SK-N-SH (cell line): ENCODE results near the gene MAGI2. TPM values are rescaled to one million over a fixed set of nuclear protein-coding genes. Genes with fewer than 3 reads are reported as not detected.

Source experiments
- CTCF ChIA-PET: fragments of 300-600, 350-600 bp; formaldehyde crosslinking; extraction: SDS; loops from one replicate; lab custom pipeline; 2021; lab: Yijun Ruan, JAX
- POLR2A ChIA-PET: fragments of 350-600 bp; sonication (Branson Sonifier 250); formaldehyde crosslinking; extraction: SDS; loops from one replicate; lab custom pipeline; 2020; ENCODE audit warnings: antibody characterized with exemption, inconsistent platforms; lab: Yijun Ruan, JAX
- DNase-seq: peaks from one replicate; pipeline ENCODE4 v3.0.0; 2012
- H2AFZ ChIP-seq: fragments of 200-600 bp; sonication (generic); 2 replicates; pipeline ENCODE4 v1.8.1; 2016; ENCODE audit warnings: antibody characterized with exemption, mild to moderate bottlenecking, low read depth
- H3F3A ChIP-seq: fragments of 200-600 bp; sonication (generic); replicated peaks from 2 replicates; pipeline ENCODE3; 2016; ENCODE audit warnings: antibody characterized with exemption, mild to moderate bottlenecking; ENCODE audit not compliant: insufficient read depth
- H3K27ac ChIP-seq, 2 experiments: fragments of 200-500 bp in 1 of 2; fragments of 200-600 bp in 1 of 2; sonication (Bioruptor generic) in 1 of 2; sonication (generic), shearing (Covaris generic) in 1 of 2; 2 replicates each; pipeline versions ENCODE4 v1.5.1 to v1.6.1; 2014 to 2016; ENCODE audit warnings: low read depth in 2 of 2, inconsistent platforms in 1 of 2, low read length in 1 of 2, mild to moderate bottlenecking in 1 of 2, mixed read lengths in 1 of 2
- H3K27me3 ChIP-seq: fragments of 200-600 bp; sonication (generic), shearing (Covaris generic); 2 replicates; pipeline ENCODE4 v1.6.1; 2016; ENCODE audit warnings: mixed run types; ENCODE audit not compliant: insufficient read depth
- H3K36me3 ChIP-seq, 2 experiments: fragments of 200-500 bp in 1 of 2; fragments of 200-600 bp in 1 of 2; sonication (Bioruptor generic) in 1 of 2; sonication (generic) in 1 of 2; replicated peaks in 1 of 2; 2 replicates each; pipeline versions ENCODE3 to v1.5.1; 2014 to 2016; ENCODE audit warnings: low read length in 1 of 2, mild to moderate bottlenecking in 1 of 2; ENCODE audit not compliant: insufficient read depth in 2 of 2, control insufficient read depth in 1 of 2
- H3K4me1 ChIP-seq, 2 experiments: fragments of 200-500 bp in 1 of 2; fragments of 200-600 bp in 1 of 2; sonication (Bioruptor generic) in 1 of 2; sonication (generic), shearing (Covaris generic) in 1 of 2; 2 replicates each; pipeline versions ENCODE4 v1.5.1 to v1.6.1; 2014 to 2016; ENCODE audit warnings: low read depth in 1 of 2, low read length in 1 of 2, mixed run types in 1 of 2; ENCODE audit not compliant: insufficient read depth in 2 of 2, control insufficient read depth in 1 of 2
- H3K4me2 ChIP-seq: fragments of 200-600 bp; sonication (generic), shearing (Covaris generic); 2 replicates; pipeline ENCODE4 v1.6.1; 2017; ENCODE audit warnings: mixed run types
- H3K4me3 ChIP-seq, 2 experiments: fragments of 200-500 bp in 1 of 2; fragments of 200-600 bp in 1 of 2; sonication (Bioruptor generic) in 1 of 2; sonication (generic), shearing (Covaris generic) in 1 of 2; 2 replicates each; pipeline versions ENCODE4 v1.5.1 to v1.8.1; 2014 to 2016; ENCODE audit warnings: low read depth in 2 of 2, inconsistent platforms in 1 of 2, low read length in 1 of 2, mild to moderate bottlenecking in 1 of 2, mixed read lengths in 1 of 2, moderate library complexity in 1 of 2
- H3K79me2 ChIP-seq: fragments of 200-600 bp; sonication (generic); 2 replicates; pipeline ENCODE4 v1.8.1; 2017; ENCODE audit warnings: mild to moderate bottlenecking; ENCODE audit not compliant: insufficient read depth
- H3K9ac ChIP-seq: fragments of 200-600 bp; sonication (generic); 2 replicates; pipeline ENCODE4 v1.6.1; 2017; ENCODE audit warnings: mixed run types
- H3K9me2 ChIP-seq: fragments of 200-600 bp; sonication (generic); 2 replicates; pipeline ENCODE4 v1.6.1; 2017; ENCODE audit warnings: mixed run types
- H3K9me3 ChIP-seq: fragments of 200-600 bp; sonication (generic); 2 replicates; pipeline ENCODE4 v1.6.1; 2017; ENCODE audit warnings: mixed run types, mild to moderate bottlenecking, moderate library complexity
- H4K20me1 ChIP-seq: fragments of 200-600 bp; sonication (generic); 2 replicates; pipeline ENCODE4 v1.6.1; 2017; ENCODE audit warnings: mild to moderate bottlenecking, mixed run types; ENCODE audit not compliant: insufficient read depth
- EP300 ChIP-seq, 2 experiments: IDR thresholded peaks; 2 replicates each; pipeline versions ENCODE4 v1.4.0 to v1.6.1; 2012; ENCODE audit warnings: borderline replicate concordance in 1 of 2, low read depth in 1 of 2, low read length in 1 of 2
- FOXM1 ChIP-seq: IDR thresholded peaks from 2 replicates; pipeline ENCODE4 v1.4.0; 2012; ENCODE audit warnings: low read depth, mild to moderate bottlenecking
- GABPA ChIP-seq: IDR thresholded peaks from 2 replicates; pipeline ENCODE4 v1.4.0; 2012; ENCODE audit warnings: low read depth, mild to moderate bottlenecking
- IRF3 ChIP-seq: fragments of 150-350 bp; IDR thresholded peaks from 2 replicates; pipeline ENCODE4 v1.6.1; 2016; ENCODE audit warnings: mild to moderate bottlenecking, low read depth, low read length
- JUND ChIP-seq: IDR thresholded peaks from 2 replicates; pipeline ENCODE4 v1.4.0; 2012
- MAX ChIP-seq: IDR thresholded peaks from 2 replicates; pipeline ENCODE4 v1.4.0; 2012; ENCODE audit warnings: low read depth
- MEF2A ChIP-seq: IDR thresholded peaks from 2 replicates; pipeline ENCODE4 v1.4.0; 2012; ENCODE audit warnings: low read depth, borderline replicate concordance
- MXI1 ChIP-seq: IDR thresholded peaks from 2 replicates; pipeline ENCODE4 v1.6.1; 2012; ENCODE audit warnings: mild to moderate bottlenecking, low read depth, low read length, improper control_type of control experiment
- NFIC ChIP-seq: IDR thresholded peaks from 2 replicates; pipeline ENCODE4 v1.4.0; 2012; ENCODE audit warnings: borderline replicate concordance
- NRF1 ChIP-seq: IDR thresholded peaks from 2 replicates; pipeline ENCODE4 v1.6.1; 2012; ENCODE audit warnings: low read depth, mild to moderate bottlenecking, low read length
- PBX3 ChIP-seq: IDR thresholded peaks from 2 replicates; pipeline ENCODE4; 2012
- RAD21 ChIP-seq: IDR thresholded peaks from 2 replicates; pipeline ENCODE4 v1.6.1; 2012; ENCODE audit warnings: mild to moderate bottlenecking, low read length
- RXRA ChIP-seq: IDR thresholded peaks from 2 replicates; pipeline ENCODE4 v1.4.0; 2012; ENCODE audit warnings: low read depth, mild to moderate bottlenecking, borderline replicate concordance
- SIN3A ChIP-seq: IDR thresholded peaks from 2 replicates; pipeline ENCODE4 v1.6.1; 2012; ENCODE audit warnings: low read depth, mild to moderate bottlenecking, low read length, moderate library complexity, borderline replicate concordance
- SMC3 ChIP-seq: IDR thresholded peaks from 2 replicates; pipeline ENCODE4 v1.6.1; 2012; ENCODE audit warnings: low read depth, low read length, improper control_type of control experiment
- TCF12 ChIP-seq: IDR thresholded peaks from 2 replicates; pipeline ENCODE4 v1.4.0; 2012
- USF1 ChIP-seq: IDR thresholded peaks from 2 replicates; pipeline ENCODE4 v1.4.0; 2012; ENCODE audit warnings: low read depth, borderline replicate concordance
- YY1 ChIP-seq: IDR thresholded peaks from 2 replicates; pipeline ENCODE4 v1.4.0; 2012; ENCODE audit warnings: low read depth, mild to moderate bottlenecking
- WGBS: methylation state at CpG from one replicate; pipeline ENCODE4 v1.1.6; 2017; ENCODE audit warnings: low lambda C conversion rate; 5-methylcytosine and 5-hydroxymethylcytosine counted together
- polyA plus RNA-seq, 3 experiments: library from polyadenylated mRNA; depleted of rRNA; stranded (reverse); fragments of >200 nt; gene quantifications; 2 replicates each; pipeline ENCODE4 v1.2.3, GENCODE V29; 2012
- TF ChIP-seq, protein P1 (sequence below): IDR thresholded peaks from 2 replicates; pipeline ENCODE4 v1.6.1; 2012; ENCODE audit warnings: mild to moderate bottlenecking, low read depth, low read length, moderate library complexity

Gene MAGI2
- polyA plus RNA-seq, 1 of the 3 experiments (the other 2 are of a cell fraction), result 1.1 TPM

DNA sequence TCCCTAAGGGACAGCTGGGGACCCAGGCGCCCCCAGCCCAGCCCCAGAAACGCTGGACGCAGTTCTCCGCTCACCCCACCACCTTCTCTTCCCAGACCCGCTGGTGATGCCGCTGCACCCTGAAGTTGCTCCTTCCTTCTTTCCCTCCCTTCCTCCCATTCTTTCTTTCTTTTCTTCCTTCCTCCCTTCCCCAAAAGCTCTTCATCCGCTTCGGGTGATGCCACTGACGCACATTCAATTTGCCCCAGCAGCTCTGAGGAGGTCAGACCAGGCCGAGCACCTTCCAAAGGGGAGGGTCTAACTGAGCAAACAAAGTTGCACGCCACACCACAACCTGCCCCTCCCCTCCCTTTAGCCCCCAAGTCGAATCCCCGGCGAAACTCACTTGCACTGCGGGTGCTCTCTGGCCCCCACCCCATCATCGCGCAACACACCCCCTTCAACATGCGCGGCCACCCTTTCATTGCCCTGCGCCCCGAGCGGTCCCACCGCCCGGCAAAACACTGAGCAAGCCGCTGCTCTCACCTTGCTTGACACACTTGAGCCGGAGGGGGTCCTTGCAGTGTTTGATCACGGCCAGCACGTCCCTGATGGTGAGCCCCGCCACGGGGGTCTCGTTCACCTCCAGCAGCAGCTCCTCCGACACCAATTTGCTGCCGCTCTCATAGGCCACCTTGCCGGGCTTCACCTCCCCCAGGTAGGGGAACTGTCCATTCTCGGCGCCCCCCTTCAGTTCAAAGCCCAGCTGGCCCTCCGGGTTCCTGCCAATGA lies 787 bp downstream of the MAGI2 start:
- H4K20me1 ChIP-seq, result no peaks in the 10 kb centered on the region
- no peaks in the 10 kb centered on the region; the same call in 1 of the 2 replicates for H3K9me2 ChIP-seq
- ChIA-PET POLR2A (no interaction called here), CTCF (interaction anchor here (0.6 to 2.8 kb wide), 8 partner anchors 27 to 367 kb away, joined by 3 to 15 read pairs (median 3); no protein-coding TSS in a partner anchor)
- H3K4me3 ChIP-seq, result peak overlapping the region; percentile 66 to 82
- WGBS, result 2% methylated on average over 35 of the region's 37 CpGs
- peak overlapping the region; percentile 88 to 96 for H3K27ac ChIP-seq
- no peaks in the 10 kb centered on the region for H3K27me3 ChIP-seq
- H3K36me3 ChIP-seq, result peaks cover 15 to 23% of the 10 kb centered on the region in 2 experiments
- H3K9me3 ChIP-seq, result no peaks in the 10 kb centered on the region
- peak overlapping the region; percentile 98 for H3K4me2 ChIP-seq
- peaks cover 0 to 27% of the 10 kb centered on the region in 2 experiments; a peak in 2 of 4 replicates for H3K4me1 ChIP-seq
- H2AFZ ChIP-seq, result peak overlapping the region; percentile 78
- peaks cover 10% of the 10 kb centered on the region for H3F3A ChIP-seq
- DNase-seq, result peak; percentile 61
- H3K79me2 ChIP-seq, result peaks cover 43% of the 10 kb centered on the region
- TF ChIP-seq RXRA (no peak), JUND (no peak), YY1 (no peak), IRF3 (no peak)
- TF ChIP-seq, protein P1, sequence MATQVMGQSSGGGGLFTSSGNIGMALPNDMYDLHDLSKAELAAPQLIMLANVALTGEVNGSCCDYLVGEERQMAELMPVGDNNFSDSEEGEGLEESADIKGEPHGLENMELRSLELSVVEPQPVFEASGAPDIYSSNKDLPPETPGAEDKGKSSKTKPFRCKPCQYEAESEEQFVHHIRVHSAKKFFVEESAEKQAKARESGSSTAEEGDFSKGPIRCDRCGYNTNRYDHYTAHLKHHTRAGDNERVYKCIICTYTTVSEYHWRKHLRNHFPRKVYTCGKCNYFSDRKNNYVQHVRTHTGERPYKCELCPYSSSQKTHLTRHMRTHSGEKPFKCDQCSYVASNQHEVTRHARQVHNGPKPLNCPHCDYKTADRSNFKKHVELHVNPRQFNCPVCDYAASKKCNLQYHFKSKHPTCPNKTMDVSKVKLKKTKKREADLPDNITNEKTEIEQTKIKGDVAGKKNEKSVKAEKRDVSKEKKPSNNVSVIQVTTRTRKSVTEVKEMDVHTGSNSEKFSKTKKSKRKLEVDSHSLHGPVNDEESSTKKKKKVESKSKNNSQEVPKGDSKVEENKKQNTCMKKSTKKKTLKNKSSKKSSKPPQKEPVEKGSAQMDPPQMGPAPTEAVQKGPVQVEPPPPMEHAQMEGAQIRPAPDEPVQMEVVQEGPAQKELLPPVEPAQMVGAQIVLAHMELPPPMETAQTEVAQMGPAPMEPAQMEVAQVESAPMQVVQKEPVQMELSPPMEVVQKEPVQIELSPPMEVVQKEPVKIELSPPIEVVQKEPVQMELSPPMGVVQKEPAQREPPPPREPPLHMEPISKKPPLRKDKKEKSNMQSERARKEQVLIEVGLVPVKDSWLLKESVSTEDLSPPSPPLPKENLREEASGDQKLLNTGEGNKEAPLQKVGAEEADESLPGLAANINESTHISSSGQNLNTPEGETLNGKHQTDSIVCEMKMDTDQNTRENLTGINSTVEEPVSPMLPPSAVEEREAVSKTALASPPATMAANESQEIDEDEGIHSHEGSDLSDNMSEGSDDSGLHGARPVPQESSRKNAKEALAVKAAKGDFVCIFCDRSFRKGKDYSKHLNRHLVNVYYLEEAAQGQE, result peak; percentile 20; the same call in 1 of the 2 replicates
- peak overlapping the region; percentile 95 for H3K9ac ChIP-seq

DNA sequence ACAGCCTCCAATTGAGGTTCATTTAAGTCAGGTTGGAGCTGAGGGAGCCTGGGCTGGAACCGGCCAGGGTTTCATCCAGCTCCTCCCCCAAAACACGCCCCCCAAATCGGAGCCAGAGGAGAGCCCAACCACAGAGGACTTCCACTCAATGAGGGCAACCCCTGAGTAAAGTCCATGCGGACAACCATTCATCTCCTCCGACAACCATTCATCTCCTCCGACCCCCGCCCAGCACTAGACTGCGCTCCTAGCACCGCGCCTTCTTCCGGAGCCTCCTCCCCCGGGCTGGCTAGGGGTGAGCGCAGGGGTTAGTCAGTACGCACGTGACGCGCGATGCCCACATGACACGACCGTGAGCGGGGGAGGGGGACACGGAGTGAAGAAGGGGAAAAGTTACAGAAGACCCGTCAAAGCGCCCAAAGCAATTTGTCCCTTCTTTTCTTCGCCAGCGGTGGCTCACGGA lies 1.4 kb downstream of the MAGI2 start:
- Histone ChIP-seq H3K4me1 (peaks cover 0 to 27% of the 10 kb centered on the region in 2 experiments; a peak in 2 of 4 replicates), H3K27me3 (no peaks in the 10 kb centered on the region), H3K9ac (peak overlapping the region; percentile 95), H3K36me3 (peaks cover 9 to 17% of the 10 kb centered on the region in 2 experiments), H3K27ac (peak overlapping the region; percentile 88 to 96), H3F3A (peaks cover 10% of the 10 kb centered on the region), H3K9me2 (no peaks in the 10 kb centered on the region; the same call in 1 of the 2 replicates), H3K9me3 (no peaks in the 10 kb centered on the region), H2AFZ (peak overlapping the region; percentile 78), H3K4me2 (peak overlapping the region; percentile 98), H4K20me1 (no peaks in the 10 kb centered on the region), H3K4me3 (peak overlapping the region; percentile 66 to 82), H3K79me2 (peaks cover 37% of the 10 kb centered on the region)
- CTCF ChIA-PET, result interaction anchor here (1.1 to 2.8 kb wide), 5 partner anchors 45 to 170 kb away, joined by 3 to 15 read pairs (median 3); no protein-coding TSS in a partner anchor
- peak; percentile 91 for DNase-seq
- 2% methylated on average over 26 of the region's 27 CpGs for WGBS
- POLR2A ChIA-PET, result interaction anchor here (0.7 kb wide), 2 partner anchors 369 to 652 kb away, joined by 3 read pairs; no protein-coding TSS in a partner anchor
- TF ChIP-seq NRF1 (no peak), MAX (peak; percentile 85), EP300 (IDR thresholded peaks at IDR 0.05; ENCODE audit: borderline replicate concordance in 1 of 2, low read depth in 1 of 2, low read length in 1 of 2) (peak in 1 of 2 experiments; percentile 32; a peak in 2 of 4 replicates), SMC3 (peak; percentile 17; the same call in 1 of the 2 replicates), MEF2A (no peak), GABPA (0 out of 2 replicates have a peak, but pooled peaks have one; percentile 31), FOXM1 (no peak), PBX3 (peak; percentile 62; the same call in 1 of the 2 replicates), RAD21 (peak; percentile 1; the same call in 1 of the 2 replicates), NFIC (0 out of 2 replicates have a peak, but pooled peaks have one; percentile 9), SIN3A (peak; percentile 92; the same call in 1 of the 2 replicates), MXI1 (peak; percentile 86), RXRA (peak; percentile 10; the same call in 1 of the 2 replicates), TCF12 (no peak), USF1 (peak; percentile 98)
